Measurements from ENCODE around the gene CHMP4B. TPM values are rescaled to one million over a fixed set of nuclear protein-coding genes. Genes with fewer than 3 reads are reported as not detected.
A peak's percentile ranks its signal among the peaks of the same experiment; 100 is the strongest.

Gene CHMP4B
- total RNA-seq, 4 donors from 2014 or later, result 92.9 to 113 (median 105) TPM

- WGBS, 2 donors, result 83 to 87% methylated on average over 5 of the region's 5 CpGs
- TF ChIP-seq POLR2A (IDR thresholded peaks at IDR 0.05), result no peak
- no peak overlapping the region for H3K4me3 ChIP-seq (ENCODE audit: low read depth, poor library complexity, severe bottlenecking)
- DNase-seq (ENCODE audit: low spot score in 2 of 2), result no peak
- intact Hi-C loops (cut with DNase I; ENCODE audit: low total_unique reads), result no loop called here
These were observed 25.6 kb upstream of the CHMP4B start for GRCh38 chr20:33785503-33785902.

GRCh38 chr20:33787253-33787891 lies 23.8 kb upstream of the CHMP4B start:
- 73 to 75% methylated on average over 9 of the region's 9 CpGs for WGBS, 2 donors
- no peak for DNase-seq (ENCODE audit: low spot score in 2 of 2)
- intact Hi-C loops (cut with DNase I; ENCODE audit: low total_unique reads), result no loop called here
- TF ChIP-seq, protein P1, sequence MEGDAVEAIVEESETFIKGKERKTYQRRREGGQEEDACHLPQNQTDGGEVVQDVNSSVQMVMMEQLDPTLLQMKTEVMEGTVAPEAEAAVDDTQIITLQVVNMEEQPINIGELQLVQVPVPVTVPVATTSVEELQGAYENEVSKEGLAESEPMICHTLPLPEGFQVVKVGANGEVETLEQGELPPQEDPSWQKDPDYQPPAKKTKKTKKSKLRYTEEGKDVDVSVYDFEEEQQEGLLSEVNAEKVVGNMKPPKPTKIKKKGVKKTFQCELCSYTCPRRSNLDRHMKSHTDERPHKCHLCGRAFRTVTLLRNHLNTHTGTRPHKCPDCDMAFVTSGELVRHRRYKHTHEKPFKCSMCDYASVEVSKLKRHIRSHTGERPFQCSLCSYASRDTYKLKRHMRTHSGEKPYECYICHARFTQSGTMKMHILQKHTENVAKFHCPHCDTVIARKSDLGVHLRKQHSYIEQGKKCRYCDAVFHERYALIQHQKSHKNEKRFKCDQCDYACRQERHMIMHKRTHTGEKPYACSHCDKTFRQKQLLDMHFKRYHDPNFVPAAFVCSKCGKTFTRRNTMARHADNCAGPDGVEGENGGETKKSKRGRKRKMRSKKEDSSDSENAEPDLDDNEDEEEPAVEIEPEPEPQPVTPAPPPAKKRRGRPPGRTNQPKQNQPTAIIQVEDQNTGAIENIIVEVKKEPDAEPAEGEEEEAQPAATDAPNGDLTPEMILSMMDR (IDR thresholded peaks at IDR 0.05), result no peak
- no peak for TF ChIP-seq POLR2A (IDR thresholded peaks at IDR 0.05)
- no peak overlapping the region for H3K4me3 ChIP-seq (ENCODE audit: low read depth, poor library complexity, severe bottlenecking)

DNA sequence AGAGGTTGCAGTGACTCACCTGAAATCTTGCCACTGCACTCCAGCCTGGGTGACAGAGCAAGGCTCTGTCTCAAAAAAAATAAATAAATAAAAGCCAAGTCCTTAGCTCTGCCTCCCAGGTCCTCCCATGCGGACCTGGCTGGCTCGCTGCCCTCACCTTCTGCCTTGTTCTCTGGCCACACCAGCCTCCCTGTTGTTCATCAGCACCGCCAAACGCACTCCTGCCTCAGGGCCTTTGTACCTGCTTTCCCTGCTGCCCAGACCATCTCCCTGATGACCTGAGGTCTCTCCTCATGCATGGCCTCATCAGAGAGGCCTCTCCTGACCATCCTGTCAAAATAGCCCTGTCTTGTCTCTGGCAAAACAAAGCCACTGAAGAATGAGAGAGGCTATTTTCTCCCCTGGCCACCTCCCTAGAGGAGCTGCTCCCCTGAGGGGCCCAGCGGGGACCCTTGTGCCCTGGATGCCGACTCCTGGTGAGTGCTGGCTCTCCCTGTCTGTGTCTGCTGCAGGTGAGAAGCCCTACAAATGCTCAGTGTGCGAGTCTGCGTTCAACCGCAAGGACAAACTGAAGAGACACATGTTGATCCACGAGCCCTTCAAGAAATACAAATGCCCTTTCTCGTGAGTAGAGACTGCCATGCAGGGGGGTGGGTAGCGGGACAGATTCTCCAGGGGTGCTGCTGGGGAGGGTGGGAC lies 22.6 kb upstream of the CHMP4B start:
- DNase-seq (ENCODE audit: low spot score in 2 of 2), result no peak
- H3K4me3 ChIP-seq (ENCODE audit: low read depth, poor library complexity, severe bottlenecking), result no peak overlapping the region
- intact Hi-C loops (cut with DNase I; ENCODE audit: low total_unique reads), result no loop called here
- TF ChIP-seq POLR2A (IDR thresholded peaks at IDR 0.05), result no peak
- TF ChIP-seq, protein P1 (IDR thresholded peaks at IDR 0.05), result no peak
- WGBS, 2 donors, result 91 to 96% methylated on average over 11 to 12 of the region's 12 CpGs

DNA sequence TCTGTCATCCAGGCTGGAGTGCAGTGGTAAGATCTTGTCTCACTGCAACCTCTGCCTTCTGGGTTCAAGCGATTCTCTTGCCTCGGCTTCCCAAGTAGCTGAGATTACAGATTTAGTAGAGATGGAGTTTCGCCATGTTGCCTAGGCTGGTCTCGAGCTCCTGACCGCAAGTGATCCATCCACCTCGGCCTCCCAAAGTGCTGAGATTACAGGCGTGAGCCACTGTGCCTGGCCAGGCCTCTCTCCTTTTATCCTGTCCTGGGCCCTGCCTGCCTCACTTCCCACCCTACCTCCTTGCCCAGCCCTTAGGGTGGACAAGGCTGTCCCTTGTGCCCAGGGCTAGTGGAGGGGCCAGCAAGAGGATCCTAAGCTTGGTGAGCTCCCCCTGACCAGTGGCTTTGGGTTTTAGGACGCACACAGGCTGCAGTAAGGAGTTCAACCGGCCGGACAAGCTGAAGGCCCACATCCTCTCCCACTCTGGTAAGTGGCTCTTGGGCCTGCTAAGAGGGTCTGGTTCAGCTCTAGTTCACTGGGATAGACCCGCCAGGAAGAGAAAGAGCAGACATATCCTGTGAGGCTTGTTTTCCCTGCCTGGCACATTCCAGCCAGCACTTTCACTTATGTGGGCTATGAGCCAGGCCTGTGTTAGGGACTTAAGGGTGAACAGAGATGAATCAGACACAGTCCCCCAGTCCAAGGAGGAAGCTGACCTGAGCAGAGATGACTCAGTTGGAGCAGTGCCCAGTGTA lies 21.9 kb upstream of the CHMP4B start:
- peak in 1 of 2 donors; percentile 23 for DNase-seq (ENCODE audit: low spot score in 2 of 2)
- WGBS, 2 donors, result 70 to 82% methylated on average over 11 of the region's 11 CpGs
- TF ChIP-seq, protein P1 (IDR thresholded peaks at IDR 0.05), result no peak
- no peak for TF ChIP-seq POLR2A (IDR thresholded peaks at IDR 0.05)
- intact Hi-C loops (cut with DNase I; ENCODE audit: low total_unique reads), result no loop called here
- H3K4me3 ChIP-seq (ENCODE audit: low read depth, poor library complexity, severe bottlenecking), result no peak overlapping the region

DNA sequence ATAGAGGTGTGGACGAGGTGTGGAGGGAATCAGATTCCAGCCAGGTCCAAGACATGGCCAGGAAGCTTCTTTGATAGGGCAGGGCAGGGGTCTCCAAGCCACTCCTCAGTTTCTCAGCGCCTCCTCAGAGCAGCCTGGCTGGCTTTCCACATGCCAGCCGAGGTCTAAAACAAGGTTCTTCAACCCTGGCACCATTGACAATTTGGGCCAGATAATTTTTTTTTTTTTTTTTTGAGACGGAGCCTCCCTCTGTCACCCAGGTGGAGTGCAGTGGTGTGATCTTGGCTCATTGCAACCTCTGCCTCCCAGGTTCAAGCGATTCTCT lies 21.3 kb upstream of the CHMP4B start:
- H3K4me3 ChIP-seq (ENCODE audit: low read depth, poor library complexity, severe bottlenecking), result no peak overlapping the region
- intact Hi-C loops (cut with DNase I; ENCODE audit: low total_unique reads), result no loop called here
- 54 to 57% methylated on average over 5 of the region's 5 CpGs for WGBS, 2 donors
- no peak for TF ChIP-seq POLR2A (IDR thresholded peaks at IDR 0.05)
- TF ChIP-seq, protein P1 (IDR thresholded peaks at IDR 0.05), result no peak
- DNase-seq (ENCODE audit: low spot score in 2 of 2), result no peak

DNA sequence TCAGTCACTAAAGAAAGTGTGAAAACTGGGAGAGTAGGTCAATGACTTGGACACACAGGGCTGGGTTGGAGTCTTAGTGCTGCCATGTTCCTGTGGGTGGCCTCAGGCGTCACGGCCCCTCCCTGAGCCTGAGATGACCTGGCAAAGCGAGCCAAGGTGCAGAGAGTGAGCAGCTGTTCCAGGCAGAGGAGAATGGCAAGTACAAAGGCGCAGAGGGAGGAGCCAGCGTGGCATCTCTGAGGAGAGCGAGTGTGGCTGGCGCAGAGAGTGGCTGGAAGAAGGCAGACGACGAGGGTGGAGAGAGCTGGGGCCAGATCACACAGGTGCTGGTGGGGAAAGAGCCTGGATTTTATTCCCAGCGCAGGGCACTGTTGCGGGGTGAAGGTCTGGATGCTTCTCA lies 20.6 kb upstream of the CHMP4B start:
- TF ChIP-seq, protein P1 (IDR thresholded peaks at IDR 0.05), result no peak
- TF ChIP-seq POLR2A (IDR thresholded peaks at IDR 0.05), result no peak
- intact Hi-C loops (cut with DNase I; ENCODE audit: low total_unique reads), result no loop called here
- no peak overlapping the region for H3K4me3 ChIP-seq (ENCODE audit: low read depth, poor library complexity, severe bottlenecking)
- 55 to 62% methylated on average over 11 of the region's 11 CpGs for WGBS, 2 donors
- no peak for DNase-seq (ENCODE audit: low spot score in 2 of 2)
